A673 (cell line): ENCODE data around the gene PVALB. TPM values are rescaled to one million over a fixed set of nuclear protein-coding genes. Genes with fewer than 3 reads are reported as not detected.

Experiments
- BruUV-seq: library from RNA; stranded (reverse); fragments of 400-500 nt; replicated peaks from 2 replicates; lab custom pipeline; 2021; lab: Mats Ljungman, UMichigan
- CTCF ChIA-PET: fragments of 300-600 bp; sonication (Branson Sonifier 250); formaldehyde crosslinking; loops from one replicate; lab custom pipeline; 2022; ENCODE audit warnings: antibody characterized with exemption; lab: Charles Lee
- POLR2A ChIA-PET: fragments of 300-600 bp; sonication (Branson Sonifier 250); formaldehyde crosslinking; loops from one replicate; lab custom pipeline; 2022; ENCODE audit warnings: antibody characterized with exemption; ENCODE audit not compliant: low non-redundant PET; lab: Charles Lee
- DNase-seq: peaks from one replicate; pipeline ENCODE4 v3.0.0-alpha.2; 2015; ENCODE audit warnings: low spot score
- H3K27ac ChIP-seq: fragments of 200-600 bp; sonication (generic); 2 replicates; pipeline ENCODE4 v1.5.1; 2016; ENCODE audit warnings: mixed run types, low read depth, mild to moderate bottlenecking, mixed read lengths, antibody characterized with exemption, low read length; ENCODE audit not compliant: poor library complexity, severe bottlenecking
- H3K27me3 ChIP-seq: fragments of 200-600 bp; sonication (generic); replicated peaks from 2 replicates; pipeline ENCODE4 v1.6.1; 2017; ENCODE audit warnings: mixed run types, low read depth, mild to moderate bottlenecking, mixed read lengths, antibody characterized with exemption, low read length; ENCODE audit not compliant: insufficient read depth, poor library complexity
- H3K36me3 ChIP-seq: fragments of 200-600 bp; sonication (generic); 2 replicates; pipeline ENCODE4 v1.6.1; 2016; ENCODE audit warnings: mixed run types, mild to moderate bottlenecking, mixed read lengths, antibody characterized with exemption, low read length; ENCODE audit not compliant: insufficient read depth, poor library complexity, severe bottlenecking
- H3K4me1 ChIP-seq: fragments of 200-600 bp; sonication (generic); 2 replicates; pipeline ENCODE4 v1.6.1; 2017; ENCODE audit warnings: mixed run types, mild to moderate bottlenecking, mixed read lengths, antibody characterized with exemption, low read length; ENCODE audit not compliant: insufficient read depth, poor library complexity, severe bottlenecking
- H3K4me3 ChIP-seq: fragments of 200-600 bp; sonication (generic); 2 replicates; pipeline ENCODE4 v1.5.1; 2016; ENCODE audit warnings: low read depth, mixed run types, mild to moderate bottlenecking, mixed read lengths, low read length; ENCODE audit not compliant: poor library complexity, severe bottlenecking
- H3K9me3 ChIP-seq: fragments of 200-600 bp; sonication (generic); 2 replicates; pipeline ENCODE4 v1.6.1; 2016; ENCODE audit warnings: mixed run types, low read depth, mild to moderate bottlenecking, mixed read lengths, antibody characterized with exemption, low read length; ENCODE audit not compliant: poor library complexity, severe bottlenecking
- CTCF ChIP-seq: fragments of 300-800, 200-600 bp; sonication (generic); conservative IDR thresholded peaks from 2 replicates; pipeline ENCODE4 v1.5.1; 2017; ENCODE audit warnings: low read depth, mild to moderate bottlenecking, antibody characterized with exemption, low read length, moderate library complexity, mixed read lengths
- EZH2 ChIP-seq: fragments of 200-600 bp; sonication (generic); IDR thresholded peaks from 2 replicates; pipeline ENCODE4 v1.6.1; 2017; ENCODE audit warnings: borderline replicate concordance, low read depth, mild to moderate bottlenecking, mixed read lengths, antibody characterized with exemption, low read length; ENCODE audit not compliant: poor library complexity, severe bottlenecking
- intact Hi-C: fragments of 100-400 bp; cut with micrococcal nuclease; formaldehyde crosslinking; loops from one replicate; pipeline ENCODE4 v1.10.0; 2022; ENCODE audit not compliant: unreplicated experiment
- total RNA-seq: library from RNA; stranded (reverse); gene quantifications from 2 replicates; pipeline ENCODE4 v1.2.3, GENCODE V29; 2021

The PVALB gene
- total RNA-seq, 1 experiment from 2014 or later: not detected

DNA sequence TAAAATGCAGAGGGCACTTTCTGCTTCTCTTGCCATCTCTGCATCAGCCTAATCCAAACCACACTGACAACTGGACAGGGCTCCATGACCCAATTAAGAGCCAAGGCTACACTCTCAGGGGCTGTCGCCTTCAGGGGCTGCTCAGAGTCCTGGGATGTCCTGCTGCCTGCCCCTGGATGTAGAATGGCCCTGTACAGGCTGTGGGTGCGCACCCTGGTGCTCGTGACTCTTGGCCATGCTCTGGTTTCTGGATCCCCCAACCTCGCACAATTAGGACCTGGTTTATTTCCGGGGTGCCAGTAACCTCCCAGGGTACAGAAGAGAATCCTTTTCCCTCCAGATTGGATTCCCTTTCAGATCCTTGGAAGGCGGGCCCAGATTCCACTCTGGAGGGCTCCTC lies 52.2 kb downstream of the PVALB start:
- H3K4me1 ChIP-seq: no peaks in the 10 kb centered on the region
- ChIA-PET POLR2A (no interaction called here), CTCF (no interaction called here)
- no peak for DNase-seq
- H3K27me3 ChIP-seq: no peaks in the 10 kb centered on the region
- no peak overlapping the region for H3K4me3 ChIP-seq
- TF ChIP-seq CTCF: no peak
- TF ChIP-seq EZH2: no peak
- H3K27ac ChIP-seq: no peak overlapping the region
- intact Hi-C loops: no loop called here
- H3K9me3 ChIP-seq: no peaks in the 10 kb centered on the region
- no TSS peak for BruUV-seq
- no peaks in the 10 kb centered on the region for H3K36me3 ChIP-seq

GRCh38 chr22:36764060-36764459 lies 52.8 kb downstream of the PVALB start:
- TF ChIP-seq CTCF (no peak), EZH2 (no peak)
- Histone ChIP-seq H3K36me3 (no peaks in the 10 kb centered on the region), H3K27me3 (no peaks in the 10 kb centered on the region), H3K4me3 (no peak overlapping the region), H3K27ac (no peak overlapping the region), H3K9me3 (no peaks in the 10 kb centered on the region), H3K4me1 (no peaks in the 10 kb centered on the region)
- intact Hi-C loops: no loop called here
- BruUV-seq: no TSS peak
- CTCF ChIA-PET: no interaction called here
- POLR2A ChIA-PET: no interaction called here
- no peak for DNase-seq

GRCh38 chr22:36763576-36763975 lies 53.3 kb downstream of the PVALB start:
- intact Hi-C loops: no loop called here
- CTCF ChIA-PET: no interaction called here
- BruUV-seq: no TSS peak
- no peaks in the 10 kb centered on the region for H3K9me3 ChIP-seq
- TF ChIP-seq EZH2 (no peak), CTCF (no peak)
- no peaks in the 10 kb centered on the region for H3K27me3 ChIP-seq
- no peak overlapping the region for H3K27ac ChIP-seq
- POLR2A ChIA-PET: no interaction called here
- H3K4me3 ChIP-seq: no peak overlapping the region
- DNase-seq: no peak
- H3K36me3 ChIP-seq: no peaks in the 10 kb centered on the region
- H3K4me1 ChIP-seq: no peaks in the 10 kb centered on the region
